T1000 (cell line): ENCODE data around the gene IFNK.

ENCODE experiments used
- DNase-seq: peaks from one replicate; lab custom pipeline; 2025; ENCODE audit warnings: mixed read lengths; lab: John Stamatoyannopoulos, UW

IFNK gene

GRCh38 chr9:27539479-27540441, 15.7 kb downstream of the IFNK start:
- DNase-seq: no peak

DNA sequence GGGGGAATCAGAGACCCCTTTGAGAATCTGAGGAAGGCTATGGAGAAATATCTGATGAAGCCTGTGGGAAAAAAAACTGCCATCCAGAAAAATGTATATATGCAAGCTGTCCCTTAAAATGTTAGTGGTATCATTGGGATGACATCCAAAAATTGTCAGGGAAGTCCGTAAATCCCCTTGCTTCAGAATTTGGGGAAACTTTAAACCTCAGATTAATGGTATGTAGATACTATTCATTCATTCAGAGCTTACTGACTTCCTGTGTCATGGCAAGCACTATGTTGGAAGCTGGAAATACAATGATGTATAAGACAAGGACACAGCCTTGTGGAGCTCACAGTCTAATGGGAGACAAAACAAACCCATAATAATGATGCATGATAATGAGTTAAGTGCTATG, 16.4 kb downstream of the IFNK start:
- no peak for DNase-seq

- no peak for DNase-seq
Measured at GRCh38 chr9:27541740-27542139, 17.6 kb downstream of the IFNK start.

GRCh38 chr9:27542508-27542907, 18.4 kb downstream of the IFNK start:
- no peak for DNase-seq

DNA sequence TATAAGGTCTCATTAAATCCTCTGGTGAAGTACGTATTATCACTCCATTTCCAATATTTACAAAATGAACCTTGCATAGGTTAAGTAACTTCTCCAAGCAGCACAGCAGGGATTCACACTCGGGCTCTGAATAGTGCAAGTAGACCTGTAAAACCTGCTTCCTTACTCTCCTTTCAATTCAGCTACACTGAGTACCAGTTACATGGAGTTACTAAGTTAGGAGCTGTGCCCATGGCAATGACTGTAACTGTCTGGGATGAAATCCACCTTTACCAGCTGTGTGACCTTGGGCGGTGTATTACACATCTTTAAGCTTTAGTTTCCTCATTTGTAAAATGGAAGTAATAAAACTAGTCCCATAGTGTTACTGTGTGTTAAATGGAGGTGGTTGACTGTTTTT, 21.4 kb downstream of the IFNK start:
- DNase-seq: no peak

GRCh38 chr9:27548055-27548741, 24.1 kb downstream of the IFNK start:
- no peak for DNase-seq

- DNase-seq: no peak
Measured at GRCh38 chr9:27549196-27549755, 25.2 kb downstream of the IFNK start.

DNA sequence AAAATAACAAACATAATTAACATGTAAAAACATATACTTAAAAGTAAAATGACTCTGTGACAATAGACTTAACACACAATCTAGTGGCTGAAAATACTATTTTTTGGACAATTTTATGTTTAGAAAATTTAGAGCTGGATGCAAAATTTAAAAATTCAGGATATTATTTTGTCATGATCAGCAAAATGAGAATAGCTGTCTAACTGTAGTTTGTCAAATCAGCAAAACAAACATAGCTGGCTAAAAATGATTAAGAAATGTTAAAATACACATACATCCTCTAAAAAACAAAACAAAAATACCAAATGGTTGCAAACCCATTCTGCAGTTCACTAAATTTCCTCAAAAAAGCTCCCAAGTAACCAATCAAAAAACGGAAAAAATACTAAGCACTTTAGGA, 30.6 kb downstream of the IFNK start:
- DNase-seq: no peak

DNA sequence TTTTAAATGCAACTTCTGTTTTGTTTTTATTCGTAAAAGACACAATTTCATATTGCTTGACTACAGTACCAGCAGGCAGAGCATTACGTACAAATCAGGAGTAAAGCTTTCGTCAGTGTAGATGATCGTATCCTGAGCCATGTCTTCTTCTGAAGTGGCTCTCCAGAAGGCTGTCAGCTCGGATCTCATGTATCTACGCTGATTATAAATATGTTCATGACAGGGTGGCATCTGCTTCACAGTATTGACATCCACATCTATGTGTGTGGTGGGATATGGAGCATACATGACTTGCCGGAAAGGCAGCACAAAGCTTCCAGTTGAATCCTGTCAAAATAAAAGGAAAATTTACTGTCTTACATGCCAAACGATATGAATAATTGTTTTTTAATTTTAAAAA, 32.4 kb downstream of the IFNK start:
- DNase-seq: no peak

GRCh38 chr9:27558307-27558706, 34.2 kb downstream of the IFNK start:
- DNase-seq: no peak

GRCh38 chr9:27560457-27560856, 36.4 kb downstream of the IFNK start:
- DNase-seq: no peak

GRCh38 chr9:27561685-27562084, 37.6 kb downstream of the IFNK start:
- no peak for DNase-seq

GRCh38 chr9:27563738-27564430, 39.8 kb downstream of the IFNK start:
- no peak for DNase-seq

DNA sequence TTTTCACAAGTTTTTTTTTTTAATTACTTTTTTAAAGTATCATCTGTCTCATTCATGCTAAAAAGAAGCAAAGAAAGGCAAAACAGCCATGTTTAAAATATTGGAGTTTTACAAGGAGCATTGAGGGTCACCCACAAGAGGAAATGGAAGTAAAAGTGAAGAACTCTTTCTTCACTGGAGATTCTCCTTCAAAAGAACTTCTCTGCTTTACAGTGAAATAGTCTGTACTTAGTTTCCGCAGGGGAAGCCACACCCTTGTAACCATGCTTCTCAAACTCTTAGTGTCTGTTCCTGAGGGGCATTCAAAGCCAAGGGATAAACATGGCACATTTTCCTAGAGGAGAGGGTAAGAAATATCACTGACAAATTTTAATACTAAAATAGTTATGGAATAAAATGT, 40.6 kb downstream of the IFNK start:
- no peak for DNase-seq

- no peak for DNase-seq
Measured at GRCh38 chr9:27565696-27566095, 41.6 kb downstream of the IFNK start.

- DNase-seq: no peak
Measured at GRCh38 chr9:27566118-27566517, 42.0 kb downstream of the IFNK start.

DNA sequence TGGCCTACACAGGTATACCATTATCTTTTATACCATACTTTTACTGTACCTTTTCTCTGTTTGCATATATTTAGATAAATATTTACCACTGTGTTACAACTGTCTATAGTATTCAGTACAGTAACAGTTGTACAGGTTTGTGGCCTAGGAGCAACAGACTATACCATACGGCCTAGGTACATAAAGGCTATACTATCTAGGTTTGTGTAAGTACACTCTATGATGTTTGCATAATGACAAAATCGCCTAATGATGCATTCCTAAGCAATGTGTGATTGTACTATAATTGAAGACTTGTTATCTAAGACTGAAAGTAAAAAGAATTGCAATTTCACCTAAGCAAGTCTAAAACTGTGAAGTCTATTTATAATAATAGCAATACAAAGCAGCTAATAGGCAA, 45.3 kb downstream of the IFNK start:
- DNase-seq: no peak

- DNase-seq: no peak
Measured at GRCh38 chr9:27571011-27571410, 46.9 kb downstream of the IFNK start.

GRCh38 chr9:27572061-27572460, 48.0 kb downstream of the IFNK start:
- DNase-seq: no peak

DNA sequence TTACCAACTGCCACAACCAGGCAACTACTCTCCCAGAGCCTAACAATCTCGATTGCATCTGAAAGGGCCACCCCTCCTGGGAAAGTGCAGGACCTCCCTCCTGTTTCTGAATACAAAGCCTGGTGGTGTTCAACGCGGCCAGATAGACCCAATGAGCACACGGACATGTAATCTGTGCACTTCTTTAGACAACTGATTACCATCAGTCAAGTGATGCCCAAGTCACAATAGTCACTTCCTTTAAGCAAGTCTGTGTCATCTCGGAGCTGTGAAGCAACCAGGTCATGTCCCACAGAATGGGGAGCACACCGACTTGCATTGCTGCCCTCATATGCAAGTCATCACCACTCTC, 48.5 kb downstream of the IFNK start:
- DNase-seq: no peak

DNA sequence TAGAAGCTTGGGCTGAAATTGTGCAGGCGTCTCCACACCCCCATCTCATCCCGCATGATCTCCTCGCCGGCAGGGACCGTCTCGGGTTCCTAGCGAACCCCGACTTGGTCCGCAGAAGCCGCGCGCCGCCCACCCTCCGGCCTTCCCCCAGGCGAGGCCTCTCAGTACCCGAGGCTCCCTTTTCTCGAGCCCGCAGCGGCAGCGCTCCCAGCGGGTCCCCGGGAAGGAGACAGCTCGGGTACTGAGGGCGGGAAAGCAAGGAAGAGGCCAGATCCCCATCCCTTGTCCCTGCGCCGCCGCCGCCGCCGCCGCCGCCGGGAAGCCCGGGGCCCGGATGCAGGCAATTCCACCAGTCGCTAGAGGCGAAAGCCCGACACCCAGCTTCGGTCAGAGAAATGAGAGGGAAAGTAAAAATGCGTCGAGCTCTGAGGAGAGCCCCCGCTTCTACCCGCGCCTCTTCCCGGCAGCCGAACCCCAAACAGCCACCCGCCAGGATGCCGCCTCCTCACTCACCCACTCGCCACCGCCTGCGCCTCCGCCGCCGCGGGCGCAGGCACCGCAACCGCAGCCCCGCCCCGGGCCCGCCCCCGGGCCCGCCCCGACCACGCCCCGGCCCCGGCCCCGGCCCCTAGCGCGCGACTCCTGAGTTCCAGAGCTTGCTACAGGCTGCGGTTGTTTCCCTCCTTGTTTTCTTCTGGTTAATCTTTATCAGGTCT, 49.0 kb downstream of the IFNK start, which contains the start of gene C9orf72:
Gene C9orf72, minus strand, starts transcription at position 564 of the 716 bp plus-strand sequence. CDS start 6,361 bp downstream, outside the sequence.
- peak; percentile 67 for DNase-seq
